ENCODE results near the gene REXO4. TPM values are rescaled to one million over a fixed set of nuclear protein-coding genes. Genes with fewer than 3 reads are reported as not detected.
"Not testable (repeated sequence)": the region's sequence is repeated elsewhere in the genome, so short reads cannot be mapped to it uniquely, and the experiment has no call there.

REXO4 gene
- total and polyA plus RNA-seq, 11 donors: 9.6 to 30.6 (median 13.7) TPM

DNA sequence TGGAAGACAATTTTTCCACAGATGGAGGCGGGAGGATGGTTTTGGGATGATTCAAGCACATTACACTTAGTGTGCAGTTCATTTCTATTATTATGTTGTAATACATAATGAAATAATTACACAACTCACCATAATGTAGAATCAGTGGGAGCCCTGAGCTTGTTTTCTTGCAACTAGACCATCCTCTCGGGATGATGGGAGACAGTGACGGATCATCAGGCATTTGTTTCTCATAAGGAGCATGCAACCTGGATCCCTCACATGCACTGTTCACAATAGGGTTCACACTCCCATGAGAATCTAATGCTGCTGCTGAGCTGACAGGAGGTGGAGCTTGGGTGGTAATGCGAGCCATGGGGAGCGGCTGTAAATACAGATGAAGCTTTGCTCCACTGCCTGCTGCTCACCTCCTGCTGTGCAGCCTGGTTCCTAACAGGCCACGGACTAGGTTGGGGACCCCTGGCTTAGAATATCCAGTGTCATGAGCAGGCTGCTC lies 40.0 kb downstream of the REXO4 start:
- no peak overlapping the region for H3K4me3 ChIP-seq
- no peaks in the 10 kb centered on the region for H3K27me3 ChIP-seq
- peaks cover 0 to 32% (median 22%) of the 10 kb centered on the region in 12 donors for H3K4me1 ChIP-seq
- ATAC-seq: no peak
- intact Hi-C loops (cut with DNase I): loop anchor here in 4 of 10 donors (2.0 to 5.0 kb wide), 5 partner anchors 21 to 81 kb away; partner anchors contain the start of genes SURF6 (in 2 of the 4), CACFD1 (in 1 of the 4), MED22 (in 1 of the 4) and REXO4 (in 1 of the 4)
- H3K9me3 ChIP-seq: peaks cover 0 to 10% (median 0%) of the 10 kb centered on the region in 12 donors
- no peak for DNase-seq
- no peak overlapping the region for H3K27ac ChIP-seq
- peaks cover 0 to 11% (median 4%) of the 10 kb centered on the region in 9 donors for H3K36me3 ChIP-seq
- TF ChIP-seq, protein P1, sequence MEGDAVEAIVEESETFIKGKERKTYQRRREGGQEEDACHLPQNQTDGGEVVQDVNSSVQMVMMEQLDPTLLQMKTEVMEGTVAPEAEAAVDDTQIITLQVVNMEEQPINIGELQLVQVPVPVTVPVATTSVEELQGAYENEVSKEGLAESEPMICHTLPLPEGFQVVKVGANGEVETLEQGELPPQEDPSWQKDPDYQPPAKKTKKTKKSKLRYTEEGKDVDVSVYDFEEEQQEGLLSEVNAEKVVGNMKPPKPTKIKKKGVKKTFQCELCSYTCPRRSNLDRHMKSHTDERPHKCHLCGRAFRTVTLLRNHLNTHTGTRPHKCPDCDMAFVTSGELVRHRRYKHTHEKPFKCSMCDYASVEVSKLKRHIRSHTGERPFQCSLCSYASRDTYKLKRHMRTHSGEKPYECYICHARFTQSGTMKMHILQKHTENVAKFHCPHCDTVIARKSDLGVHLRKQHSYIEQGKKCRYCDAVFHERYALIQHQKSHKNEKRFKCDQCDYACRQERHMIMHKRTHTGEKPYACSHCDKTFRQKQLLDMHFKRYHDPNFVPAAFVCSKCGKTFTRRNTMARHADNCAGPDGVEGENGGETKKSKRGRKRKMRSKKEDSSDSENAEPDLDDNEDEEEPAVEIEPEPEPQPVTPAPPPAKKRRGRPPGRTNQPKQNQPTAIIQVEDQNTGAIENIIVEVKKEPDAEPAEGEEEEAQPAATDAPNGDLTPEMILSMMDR (IDR thresholded peaks at IDR 0.05): no peak
- no peak for TF ChIP-seq POLR2A (IDR thresholded peaks at IDR 0.05)
- 74 to 85% (median 81%) methylated on average over 5 to 6 of the region's 6 CpGs for WGBS, 4 donors

DNA sequence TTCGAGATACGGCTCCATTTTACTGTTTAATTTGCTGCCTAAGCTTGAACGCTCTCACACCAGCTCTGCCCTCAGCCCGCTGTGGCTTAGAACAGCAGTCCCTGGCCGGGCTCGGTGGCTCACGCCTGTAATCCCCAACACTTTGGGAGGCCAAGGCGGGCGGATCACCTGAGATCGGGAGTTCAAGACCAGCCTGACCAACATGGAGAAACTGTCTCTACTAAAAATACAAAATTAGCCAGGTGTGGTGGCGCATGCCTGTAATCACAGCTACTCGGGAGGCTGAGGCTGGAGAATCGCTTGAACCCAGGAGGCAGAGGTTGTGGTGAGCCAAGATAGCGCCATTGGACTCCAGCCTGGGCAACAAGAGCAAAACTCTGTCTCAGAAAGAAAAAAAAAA lies 40.5 kb downstream of the REXO4 start:
- Histone ChIP-seq H3K4me1 (peaks cover 0 to 37% (median 26%) of the 10 kb centered on the region in 12 donors), H3K36me3 (peaks cover 0 to 12% (median 5%) of the 10 kb centered on the region in 9 donors)
- not testable (repeated sequence) for H3K27me3 ChIP-seq, H3K4me3 ChIP-seq, DNase-seq, ATAC-seq, H3K9me3 ChIP-seq, H3K27ac ChIP-seq
- WGBS, 4 donors: 93 to 95% (median 94%) methylated on average over 14 of the region's 14 CpGs
- intact Hi-C loops (cut with DNase I): loop anchor here in 4 of 10 donors (2.0 to 5.0 kb wide), 5 partner anchors 20 to 82 kb away; partner anchors contain the start of genes SURF6 (in 2 of the 4), CACFD1 (in 1 of the 4), MED22 (in 1 of the 4) and REXO4 (in 1 of the 4)

DNA sequence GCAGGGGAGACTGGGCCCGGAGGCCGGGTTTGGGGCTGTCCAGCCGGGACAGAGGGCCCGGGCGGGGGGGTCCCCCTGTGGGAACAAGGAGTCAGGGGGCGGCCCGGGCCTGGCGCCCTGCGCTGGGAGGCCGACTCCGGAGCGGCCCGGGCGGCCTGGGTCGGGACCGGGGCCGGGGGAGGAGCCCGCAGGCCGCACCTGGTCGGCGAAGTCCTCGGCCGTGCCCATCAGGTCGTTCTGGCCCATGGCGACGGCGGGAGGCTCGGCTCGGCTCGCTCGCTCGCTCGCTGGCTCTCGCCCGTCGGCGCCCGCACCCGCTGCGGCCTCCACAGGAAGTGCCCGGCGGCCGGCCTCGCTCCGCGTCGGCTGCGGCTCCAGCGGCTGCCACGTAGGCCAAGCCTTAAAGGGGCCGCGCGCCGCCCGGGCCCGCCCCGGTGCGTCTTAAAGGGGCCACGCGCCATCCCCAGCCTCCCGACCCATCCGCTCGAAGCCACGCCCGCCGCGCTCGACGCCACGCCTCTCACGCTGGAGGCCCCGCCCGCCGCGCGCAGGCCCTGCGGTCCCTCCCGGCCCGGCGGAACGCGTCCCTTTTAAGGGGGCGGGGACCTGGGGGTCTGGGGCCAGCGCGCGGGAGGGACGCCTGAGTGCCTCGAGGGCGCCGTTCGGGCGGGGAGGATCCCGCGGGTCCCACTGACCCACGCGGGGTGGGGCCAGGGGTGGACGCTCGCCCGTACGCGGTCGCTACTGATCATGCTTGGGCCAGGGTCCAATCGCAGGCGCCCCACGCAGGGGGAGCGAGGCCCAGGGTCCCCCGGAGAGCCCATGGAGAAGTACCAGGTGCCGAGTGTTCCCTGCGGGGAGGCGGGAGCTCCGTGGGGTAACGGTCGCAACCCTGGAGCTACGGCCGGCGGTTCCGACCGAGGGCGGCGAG lies 41.8 kb downstream of the REXO4 start, which contains the start of the genes STKLD1 and SURF4:
Gene STKLD1 (plus strand): TSS at position 643 of the 931 bp plus-strand sequence. CDS start 108 bp downstream, at position 751.
Gene SURF4 (minus strand): TSS at position 337 of the 931 bp plus-strand sequence. CDS start 91 bp downstream, at position 246.
- H3K4me1 ChIP-seq: peaks cover 3 to 50% (median 39%) of the 10 kb centered on the region in 12 donors
- intact Hi-C loops (cut with DNase I): loop anchor here in 5 of 10 donors (1.0 to 5.0 kb wide), 7 partner anchors 19 to 83 kb away; partner anchors contain the start of genes SURF6 (in 4 of the 5), CACFD1 (in 1 of the 5), MED22 (in 1 of the 5) and REXO4 (in 1 of the 5)

More for the DNA sequence above, 41.8 kb downstream of the REXO4 start, which contains the start of the genes STKLD1 and SURF4:
- peak; percentile 95 to 99 (median 97) for DNase-seq
- Histone ChIP-seq H3K27ac (peak within 1 kb of the TSS; percentile 83 to 98 (median 94)), H3K4me3 (peak within 1 kb of the TSS; percentile 75 to 100 (median 94)), H3K9me3 (peaks cover 0 to 10% (median 0%) of the 10 kb centered on the region in 12 donors), H3K36me3 (peaks cover 0 to 14% (median 5%) of the 10 kb centered on the region in 9 donors), H3K27me3 (no peaks in the 10 kb centered on the region)
- TF ChIP-seq POLR2A (IDR thresholded peaks at IDR 0.05): peak in 1 of 2 donors; percentile 94
- TF ChIP-seq, protein P1 (IDR thresholded peaks at IDR 0.05): peak in 2 of 12 donors; percentile 4 to 11
- peak; percentile 94 to 98 (median 98) for ATAC-seq
- WGBS, 4 donors: 0 to 1% (median 0%) methylated on average over 16 to 120 of the region's 120 CpGs

Measured in heart left ventricle (tissue), 16 donors.